Measurements from ENCODE around the gene COBLL1. TPM values are rescaled to one million over a fixed set of nuclear protein-coding genes. Genes with fewer than 3 reads are reported as not detected.

The COBLL1 gene
- polyA plus RNA-seq, 1 donor (not counting 4 experiments of a cell fraction or from before 2014, with no cell fraction given), result 14.9 TPM

- Histone ChIP-seq H4K20me1 (ENCODE audit: control insufficient read depth, extremely low read depth, insufficient read depth, low read length) (no peaks in the 10 kb centered on the region), H3K9ac (ENCODE audit: control insufficient read depth, extremely low read depth, insufficient read depth, low read length) (no peak overlapping the region), H3K9me3 (ENCODE audit: control insufficient read depth, low read depth, low read length) (no peaks in the 10 kb centered on the region), H3K4me3 (ENCODE audit: control insufficient read depth in 2 of 3, extremely low read depth in 1 of 3, insufficient read depth in 2 of 3, low read depth in 1 of 3, low read length in 3 of 3) (no peak overlapping the region), H3K79me2 (ENCODE audit: control insufficient read depth, insufficient read depth, low read length) (peaks cover 2% of the 10 kb centered on the region), H3K9me1 (ENCODE audit: control insufficient read depth, extremely low read depth, insufficient read depth, low read length) (no peaks in the 10 kb centered on the region), H3K4me2 (ENCODE audit: control insufficient read depth, extremely low read depth, insufficient read depth, low read depth, low read length) (no peak overlapping the region), H3K36me3 (ENCODE audit: control insufficient read depth in 2 of 2, extremely low read depth in 1 of 2, insufficient read depth in 2 of 2, low read length in 2 of 2) (no peaks in the 10 kb centered on the region), H2AFZ (ENCODE audit: control insufficient read depth, low read length) (no peak overlapping the region), H3K27me3 (ENCODE audit: control insufficient read depth, extremely low read depth, insufficient read depth, low read length) (no peaks in the 10 kb centered on the region), H3K4me1 (ENCODE audit: control insufficient read depth, extremely low read depth, insufficient read depth, low read length) (peaks cover 6% of the 10 kb centered on the region), H3K27ac (ENCODE audit: control insufficient read depth, insufficient read depth, low read length) (no peak overlapping the region)
- dilution Hi-C loops (cut with MboI; ENCODE audit: extremely low pct_ligation_motif_present, low sequenced_read_pairs), result no loop called here
- FAIRE-seq (no peak), DNase-seq (ENCODE audit: low read depth, low spot score) (no peak)
- TF ChIP-seq CTCF (optimal IDR thresholded peaks at IDR 0.05 in 1 of 3, IDR thresholded peaks at IDR 0.05 in 1 of 3, conservative IDR thresholded peaks at IDR 0.05 in 1 of 3; ENCODE audit: extremely low read depth in 1 of 3, insufficient read depth in 2 of 3, low read length in 3 of 3) (no peak), EZH2 (IDR thresholded peaks at IDR 0.05; ENCODE audit: low read length) (no peak)
Observed at GRCh38 chr2:164746713-164747112, 94.9 kb downstream of the COBLL1 start.

DNA sequence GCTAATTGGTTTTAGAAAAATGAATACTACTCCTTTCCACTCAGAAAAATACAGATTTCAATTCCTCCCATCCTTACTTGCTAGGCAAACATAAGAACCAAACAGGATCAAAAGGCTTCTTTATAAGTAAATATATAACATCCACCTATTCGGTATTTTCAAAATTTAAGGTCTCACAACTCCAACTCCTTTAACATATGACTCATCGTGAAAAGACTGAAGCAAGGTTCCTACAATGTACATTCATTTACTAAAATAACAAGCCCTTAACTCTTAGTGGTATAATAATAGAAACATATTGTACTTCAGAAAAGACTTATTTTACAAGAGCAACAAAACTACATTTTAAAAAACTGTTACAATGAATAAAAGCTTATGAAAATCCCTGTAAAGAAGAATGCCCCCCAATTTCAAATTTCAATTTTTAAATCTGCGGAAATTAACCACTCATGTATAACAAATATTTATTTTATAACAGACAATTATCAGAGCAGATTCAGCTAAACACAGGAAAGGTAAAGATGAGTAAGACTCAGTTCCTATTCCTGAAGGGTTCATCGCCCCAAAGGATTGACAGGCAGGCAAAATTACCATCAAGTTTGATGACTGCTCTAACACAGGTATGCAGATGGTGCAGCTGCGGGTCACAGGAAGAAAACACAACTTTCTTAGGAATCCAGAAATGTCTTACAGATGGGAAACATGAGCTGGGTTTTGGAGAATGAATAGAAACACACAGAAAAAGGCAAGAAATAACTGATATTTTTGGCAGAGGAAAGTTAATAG, 96.4 kb downstream of the COBLL1 start:
- no peaks in the 10 kb centered on the region for H4K20me1 ChIP-seq (ENCODE audit: control insufficient read depth, extremely low read depth, insufficient read depth, low read length)
- no peaks in the 10 kb centered on the region for H3K27me3 ChIP-seq (ENCODE audit: control insufficient read depth, extremely low read depth, insufficient read depth, low read length)
- H3K9me1 ChIP-seq (ENCODE audit: control insufficient read depth, extremely low read depth, insufficient read depth, low read length), result no peaks in the 10 kb centered on the region
- H3K4me2 ChIP-seq (ENCODE audit: control insufficient read depth, extremely low read depth, insufficient read depth, low read depth, low read length), result no peak overlapping the region
- FAIRE-seq (no peak), DNase-seq (ENCODE audit: low read depth, low spot score) (no peak)
- no peak overlapping the region for H3K27ac ChIP-seq (ENCODE audit: control insufficient read depth, insufficient read depth, low read length)
- H3K9me3 ChIP-seq (ENCODE audit: control insufficient read depth, low read depth, low read length), result no peaks in the 10 kb centered on the region
- TF ChIP-seq EZH2 (IDR thresholded peaks at IDR 0.05; ENCODE audit: low read length) (no peak), CTCF (optimal IDR thresholded peaks at IDR 0.05 in 1 of 3, IDR thresholded peaks at IDR 0.05 in 1 of 3, conservative IDR thresholded peaks at IDR 0.05 in 1 of 3; ENCODE audit: extremely low read depth in 1 of 3, insufficient read depth in 2 of 3, low read length in 3 of 3) (no peak)
- no peaks in the 10 kb centered on the region for H3K36me3 ChIP-seq (ENCODE audit: control insufficient read depth in 2 of 2, extremely low read depth in 1 of 2, insufficient read depth in 2 of 2, low read length in 2 of 2)
- peaks cover 9% of the 10 kb centered on the region for H3K4me1 ChIP-seq (ENCODE audit: control insufficient read depth, extremely low read depth, insufficient read depth, low read length)
- no peak overlapping the region for H3K9ac ChIP-seq (ENCODE audit: control insufficient read depth, extremely low read depth, insufficient read depth, low read length)
- dilution Hi-C loops (cut with MboI; ENCODE audit: extremely low pct_ligation_motif_present, low sequenced_read_pairs), result no loop called here
- no peak overlapping the region for H3K4me3 ChIP-seq (ENCODE audit: control insufficient read depth in 2 of 3, extremely low read depth in 1 of 3, insufficient read depth in 2 of 3, low read depth in 1 of 3, low read length in 3 of 3)
- no peak overlapping the region for H2AFZ ChIP-seq (ENCODE audit: control insufficient read depth, low read length)
- peaks cover 2% of the 10 kb centered on the region for H3K79me2 ChIP-seq (ENCODE audit: control insufficient read depth, insufficient read depth, low read length)
